ENCODE measurements around the gene GRM1. TPM values are rescaled to one million over a fixed set of nuclear protein-coding genes. Genes with fewer than 3 reads are reported as not detected.

GRM1 gene
- total RNA-seq, 1 donor: under 0.01 TPM

DNA sequence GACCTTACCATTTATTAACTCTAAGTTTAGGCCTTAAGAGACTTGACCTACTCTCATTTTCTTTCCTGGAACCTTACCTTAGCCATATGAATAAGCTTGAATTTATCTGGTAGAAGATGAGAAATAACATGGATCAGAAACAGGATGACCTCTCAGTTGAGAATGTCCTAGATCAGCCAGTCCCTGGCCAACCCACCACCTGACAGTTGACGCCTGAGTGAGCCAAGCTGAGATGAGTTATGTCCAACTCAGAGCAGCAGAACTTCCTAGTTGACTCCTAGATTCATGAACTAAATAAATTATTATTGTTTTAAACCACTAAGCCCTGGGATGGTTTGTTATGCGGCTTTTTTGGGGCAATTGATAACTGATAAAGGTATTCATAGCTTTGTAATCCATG, 281.8 kb downstream of the GRM1 start:
- no peak overlapping the region for H3K4me3 ChIP-seq (ENCODE audit: low read depth, low read length)
- no peak for DNase-seq (ENCODE audit: low read depth)
- TF ChIP-seq, protein P1, sequence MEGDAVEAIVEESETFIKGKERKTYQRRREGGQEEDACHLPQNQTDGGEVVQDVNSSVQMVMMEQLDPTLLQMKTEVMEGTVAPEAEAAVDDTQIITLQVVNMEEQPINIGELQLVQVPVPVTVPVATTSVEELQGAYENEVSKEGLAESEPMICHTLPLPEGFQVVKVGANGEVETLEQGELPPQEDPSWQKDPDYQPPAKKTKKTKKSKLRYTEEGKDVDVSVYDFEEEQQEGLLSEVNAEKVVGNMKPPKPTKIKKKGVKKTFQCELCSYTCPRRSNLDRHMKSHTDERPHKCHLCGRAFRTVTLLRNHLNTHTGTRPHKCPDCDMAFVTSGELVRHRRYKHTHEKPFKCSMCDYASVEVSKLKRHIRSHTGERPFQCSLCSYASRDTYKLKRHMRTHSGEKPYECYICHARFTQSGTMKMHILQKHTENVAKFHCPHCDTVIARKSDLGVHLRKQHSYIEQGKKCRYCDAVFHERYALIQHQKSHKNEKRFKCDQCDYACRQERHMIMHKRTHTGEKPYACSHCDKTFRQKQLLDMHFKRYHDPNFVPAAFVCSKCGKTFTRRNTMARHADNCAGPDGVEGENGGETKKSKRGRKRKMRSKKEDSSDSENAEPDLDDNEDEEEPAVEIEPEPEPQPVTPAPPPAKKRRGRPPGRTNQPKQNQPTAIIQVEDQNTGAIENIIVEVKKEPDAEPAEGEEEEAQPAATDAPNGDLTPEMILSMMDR (IDR thresholded peaks at IDR 0.05; ENCODE audit: insufficient read depth, low read depth, low read length): no peak

DNA sequence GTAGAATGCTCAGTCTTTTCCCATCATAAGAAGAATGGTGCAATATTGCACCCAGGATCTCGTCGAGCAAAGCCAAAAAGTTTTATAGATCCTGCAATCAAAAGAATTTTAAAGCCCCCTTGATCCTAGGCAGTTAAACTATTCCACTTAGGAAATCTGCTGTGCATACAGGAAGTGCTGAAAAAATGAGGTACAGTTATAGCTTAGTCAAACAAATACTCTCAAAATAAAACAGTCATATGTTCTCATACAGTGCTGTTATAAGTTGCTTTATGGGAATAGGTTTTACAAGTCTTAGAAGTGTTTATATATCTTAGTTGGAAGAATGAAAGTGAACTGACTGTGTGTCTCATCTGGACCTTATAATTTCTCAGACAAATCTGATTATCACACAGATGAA, 282.2 kb downstream of the GRM1 start:
- DNase-seq (ENCODE audit: low read depth): no peak
- no peak overlapping the region for H3K4me3 ChIP-seq (ENCODE audit: low read depth, low read length)
- TF ChIP-seq, protein P1 (IDR thresholded peaks at IDR 0.05; ENCODE audit: insufficient read depth, low read depth, low read length): no peak

DNA sequence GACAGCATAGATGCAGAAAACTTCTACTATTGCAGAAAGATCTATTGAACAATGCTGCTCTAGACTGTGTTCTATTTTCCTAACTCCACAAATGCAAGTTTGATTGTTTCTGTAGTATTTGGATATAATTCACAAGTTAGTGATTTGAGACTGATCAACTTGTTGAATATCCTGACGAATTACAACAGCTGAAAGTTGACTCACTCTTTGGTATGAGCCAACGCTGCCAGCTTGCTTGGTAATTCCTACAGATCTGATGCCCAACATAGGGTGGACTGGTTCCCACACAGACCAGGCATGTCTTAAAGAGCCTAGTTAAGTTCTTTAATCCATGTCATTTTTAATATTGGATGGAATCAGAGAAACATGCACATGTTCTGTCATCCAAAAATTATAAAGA, 283.7 kb downstream of the GRM1 start:
- H3K4me3 ChIP-seq (ENCODE audit: low read depth, low read length): no peak overlapping the region
- TF ChIP-seq, protein P1 (IDR thresholded peaks at IDR 0.05; ENCODE audit: insufficient read depth, low read depth, low read length): no peak
- no peak for DNase-seq (ENCODE audit: low read depth)

DNA sequence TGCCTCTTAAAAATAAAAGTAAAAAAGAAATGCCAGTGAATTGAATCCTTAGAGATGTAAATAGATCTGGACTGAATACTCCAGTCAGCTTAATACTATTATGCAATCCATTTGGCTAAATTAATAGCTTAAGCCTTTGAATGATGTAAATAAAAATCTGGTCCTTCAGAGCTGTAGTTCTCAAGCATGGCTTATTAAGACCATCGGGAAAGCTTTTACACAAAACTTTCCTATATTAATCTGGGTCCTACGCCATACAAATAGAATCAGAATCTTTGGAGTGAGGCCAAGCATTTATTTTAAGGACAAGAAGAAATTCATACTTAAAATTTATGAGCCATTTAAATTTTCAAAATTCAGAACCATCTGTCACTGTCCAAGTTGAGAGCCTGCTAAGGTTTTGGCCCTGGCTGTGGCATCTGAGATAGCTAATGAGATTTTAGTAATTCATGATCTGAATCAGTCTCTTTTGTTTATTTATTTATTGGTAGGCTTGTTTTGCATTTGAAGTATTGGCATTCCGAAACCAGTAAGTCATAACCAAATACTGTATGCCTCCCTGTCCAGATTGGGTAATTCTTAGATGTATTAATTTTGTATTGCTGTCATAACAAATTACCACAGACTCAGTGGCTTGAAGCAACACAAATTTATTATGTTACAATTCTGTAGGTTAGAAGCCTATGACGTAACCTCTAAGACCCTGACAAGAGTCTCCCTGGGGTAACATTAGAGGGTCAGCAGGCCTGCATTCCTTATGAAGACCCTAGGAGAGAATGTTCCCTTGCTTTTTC, 286.7 kb downstream of the GRM1 start:
- no peak for DNase-seq (ENCODE audit: low read depth)
- no peak overlapping the region for H3K4me3 ChIP-seq (ENCODE audit: low read depth, low read length)
- TF ChIP-seq, protein P1 (IDR thresholded peaks at IDR 0.05; ENCODE audit: insufficient read depth, low read depth, low read length): no peak

DNA sequence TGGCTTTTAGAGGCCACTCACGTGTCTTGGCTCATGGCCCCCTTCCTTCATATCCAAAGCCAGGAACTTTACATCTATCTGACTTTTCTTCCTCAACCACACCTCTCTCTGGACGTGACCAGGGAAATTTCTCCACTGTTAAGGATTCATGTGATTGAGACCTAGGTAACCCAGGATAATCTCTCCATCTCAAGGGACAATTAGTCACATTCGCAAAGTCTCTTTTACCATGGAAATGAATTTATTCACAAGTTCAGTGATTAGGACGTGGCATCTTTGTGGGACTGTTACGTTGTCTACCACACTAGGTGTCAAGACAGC, 287.3 kb downstream of the GRM1 start:
- no peak overlapping the region for H3K4me3 ChIP-seq (ENCODE audit: low read depth, low read length)
- TF ChIP-seq, protein P1 (IDR thresholded peaks at IDR 0.05; ENCODE audit: insufficient read depth, low read depth, low read length): no peak
- no peak for DNase-seq (ENCODE audit: low read depth)

DNA sequence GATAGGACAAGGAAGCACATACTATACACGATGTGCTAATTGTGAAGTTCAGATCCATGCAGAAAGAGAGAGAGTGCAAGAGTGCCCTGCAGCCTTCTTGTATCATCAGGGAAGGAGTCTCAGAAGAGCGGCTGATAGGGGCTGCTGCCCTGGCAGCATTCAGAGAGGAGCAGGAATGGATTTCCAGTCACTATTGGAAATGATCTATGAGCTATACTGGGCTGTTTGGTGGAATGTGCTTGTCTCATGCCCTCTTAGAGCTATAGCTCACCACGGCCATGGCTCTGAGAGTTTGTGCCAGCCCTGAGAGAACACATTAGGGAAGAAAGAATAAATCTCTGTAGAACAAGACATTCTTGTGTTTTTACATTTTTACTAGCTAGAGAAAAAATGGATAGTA, 302.2 kb downstream of the GRM1 start:
- no peak for DNase-seq (ENCODE audit: low read depth)
- TF ChIP-seq, protein P1 (IDR thresholded peaks at IDR 0.05; ENCODE audit: insufficient read depth, low read depth, low read length): no peak
- H3K4me3 ChIP-seq (ENCODE audit: low read depth, low read length): no peak overlapping the region

DNA sequence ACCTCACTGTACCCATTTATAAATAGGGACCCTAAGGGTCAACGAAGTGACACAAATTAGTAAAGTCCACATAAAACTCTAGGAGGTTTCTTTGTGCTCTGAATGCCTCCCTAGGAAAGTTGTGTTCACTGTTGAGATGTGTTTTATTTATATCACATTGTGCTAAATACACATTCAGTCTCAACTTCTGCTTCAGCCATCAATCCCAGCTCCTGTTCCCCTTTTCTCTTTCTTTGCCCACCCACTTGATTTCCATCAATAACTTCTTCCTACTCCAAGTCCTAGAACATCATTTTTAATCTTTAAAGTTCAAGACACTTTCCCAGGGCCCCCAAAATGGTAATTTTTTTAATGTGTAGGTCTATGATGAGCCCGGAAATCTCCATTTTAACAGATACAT, 306.5 kb downstream of the GRM1 start:
- TF ChIP-seq, protein P1 (IDR thresholded peaks at IDR 0.05; ENCODE audit: insufficient read depth, low read depth, low read length): no peak
- no peak overlapping the region for H3K4me3 ChIP-seq (ENCODE audit: low read depth, low read length)
- DNase-seq (ENCODE audit: low read depth): no peak

Measured in fibroblast of villous mesenchyme (primary cell).